ENCODE results near the gene ACOT11. TPM values are rescaled to one million over a fixed set of nuclear protein-coding genes. Genes with fewer than 3 reads are reported as not detected.

ACOT11 gene
- total RNA-seq, 2 experiments from 2014 or later, result 1.0 to 1.2 TPM

DNA sequence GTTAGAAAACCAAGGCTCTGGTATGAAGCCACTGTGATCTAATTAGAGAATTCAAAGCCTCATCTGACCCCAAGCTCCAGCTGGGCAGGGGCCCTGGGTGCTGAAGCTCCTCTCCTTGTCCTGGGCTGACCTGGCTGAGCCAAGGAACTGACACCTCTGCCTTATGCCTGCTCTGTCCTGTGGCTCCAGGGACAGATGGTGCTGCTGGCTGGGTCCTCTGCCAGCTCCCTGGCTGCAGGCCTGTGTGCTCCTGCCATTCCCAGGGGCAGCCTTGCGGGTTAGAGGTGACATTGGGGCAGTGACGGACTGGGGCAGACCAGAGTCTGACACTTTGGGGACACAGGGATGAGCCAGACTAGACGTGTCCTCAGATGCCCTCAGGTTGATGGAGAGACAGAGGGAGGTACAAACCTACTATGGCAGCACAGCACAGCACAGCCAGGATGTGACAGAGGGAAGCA is 11.8 kb downstream of the ACOT11 start:
- no peak for ATAC-seq (ENCODE audit: low read depth)
- Mint-ChIP-seq H3K4me1 (peaks cover 5% of the 10 kb centered on the region), H3K27me3 (peaks cover 8% of the 10 kb centered on the region), H3K9me3 (peaks cover 3% of the 10 kb centered on the region), H3K4me3 (no peak overlapping the region), H3K36me3 (no peaks in the 10 kb centered on the region), H3K27ac (no peak overlapping the region)
- POLR2A ChIA-PET, result no interaction called here
- peak; percentile 8 for DNase-seq

DNA sequence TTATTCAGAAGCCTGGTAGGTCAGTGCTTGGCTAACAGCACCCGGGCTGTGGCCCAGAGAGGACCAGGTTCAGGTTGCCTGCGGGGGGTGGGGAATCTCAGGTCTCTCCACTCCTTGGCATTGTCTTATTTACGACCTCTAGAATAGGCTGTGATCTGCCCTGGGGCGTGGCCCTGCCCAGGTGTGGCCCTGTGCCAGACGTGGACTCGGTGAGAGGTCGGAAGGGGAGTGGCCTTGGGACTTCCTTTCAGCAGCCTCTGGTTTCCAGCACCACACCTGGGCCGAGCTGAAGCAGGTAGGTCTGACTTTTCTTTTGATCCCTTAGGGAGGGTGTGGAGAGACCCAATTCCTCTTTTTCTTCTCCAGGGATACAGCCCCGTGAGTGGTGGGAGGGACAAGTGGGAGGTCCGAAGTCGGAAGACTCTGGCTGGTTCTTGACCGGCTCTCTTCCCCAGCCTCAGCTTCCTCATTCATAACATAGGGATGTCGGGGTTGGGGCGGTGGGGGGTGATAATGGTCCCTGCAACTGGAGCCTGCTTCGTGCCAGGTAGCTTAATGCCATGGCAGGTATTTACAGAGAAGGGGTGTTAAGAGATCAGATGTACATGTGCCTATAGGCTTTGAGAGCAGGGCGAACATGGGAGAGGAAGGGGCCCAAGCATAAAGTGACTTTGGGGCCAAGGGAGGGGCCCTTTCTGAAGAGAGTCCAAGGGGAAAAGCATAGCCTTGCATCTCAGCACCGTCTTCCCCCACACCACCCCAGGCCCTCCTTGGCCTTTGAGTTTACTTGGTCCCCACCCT is 16.5 kb downstream of the ACOT11 start:
- POLR2A ChIA-PET, result no interaction called here

DNA sequence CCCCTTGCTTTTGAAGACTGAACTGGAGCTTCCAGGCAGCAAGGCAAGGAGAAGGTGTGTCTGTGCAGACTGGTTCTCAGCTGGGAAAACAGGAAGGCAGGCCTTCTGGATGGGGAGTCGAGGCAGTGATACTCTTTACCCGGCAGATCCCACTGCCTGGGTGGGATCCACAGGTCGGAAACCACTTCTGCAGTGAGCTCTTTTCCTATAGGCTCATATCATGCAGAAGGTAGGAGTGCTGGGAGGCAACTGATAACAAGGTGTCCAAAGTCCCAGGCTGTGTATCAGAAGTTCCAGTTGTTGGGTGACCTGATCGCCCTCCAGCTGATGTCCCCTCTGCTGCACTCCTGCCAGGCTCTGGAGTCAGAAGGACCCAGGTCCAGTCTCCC is 17.1 kb downstream of the ACOT11 start:
- H3K9me3 Mint-ChIP-seq, result no peaks in the 10 kb centered on the region
- no peaks in the 10 kb centered on the region for H3K36me3 Mint-ChIP-seq
- H3K27ac Mint-ChIP-seq, result no peak overlapping the region
- peaks cover 2% of the 10 kb centered on the region for H3K4me1 Mint-ChIP-seq
- no peak for ATAC-seq (ENCODE audit: low read depth)
- POLR2A ChIA-PET, result no interaction called here
- H3K4me3 Mint-ChIP-seq, result no peak overlapping the region
- no peaks in the 10 kb centered on the region for H3K27me3 Mint-ChIP-seq
- no peak for DNase-seq

More for the DNA sequence above, 16.5 kb downstream of the ACOT11 start:
- Mint-ChIP-seq H3K9me3 (no peaks in the 10 kb centered on the region), H3K4me1 (peaks cover 2% of the 10 kb centered on the region), H3K27me3 (no peaks in the 10 kb centered on the region), H3K36me3 (no peaks in the 10 kb centered on the region), H3K4me3 (no peak overlapping the region), H3K27ac (no peak overlapping the region)
- peak; percentile 14 for DNase-seq
- no peak for ATAC-seq (ENCODE audit: low read depth)

DNA sequence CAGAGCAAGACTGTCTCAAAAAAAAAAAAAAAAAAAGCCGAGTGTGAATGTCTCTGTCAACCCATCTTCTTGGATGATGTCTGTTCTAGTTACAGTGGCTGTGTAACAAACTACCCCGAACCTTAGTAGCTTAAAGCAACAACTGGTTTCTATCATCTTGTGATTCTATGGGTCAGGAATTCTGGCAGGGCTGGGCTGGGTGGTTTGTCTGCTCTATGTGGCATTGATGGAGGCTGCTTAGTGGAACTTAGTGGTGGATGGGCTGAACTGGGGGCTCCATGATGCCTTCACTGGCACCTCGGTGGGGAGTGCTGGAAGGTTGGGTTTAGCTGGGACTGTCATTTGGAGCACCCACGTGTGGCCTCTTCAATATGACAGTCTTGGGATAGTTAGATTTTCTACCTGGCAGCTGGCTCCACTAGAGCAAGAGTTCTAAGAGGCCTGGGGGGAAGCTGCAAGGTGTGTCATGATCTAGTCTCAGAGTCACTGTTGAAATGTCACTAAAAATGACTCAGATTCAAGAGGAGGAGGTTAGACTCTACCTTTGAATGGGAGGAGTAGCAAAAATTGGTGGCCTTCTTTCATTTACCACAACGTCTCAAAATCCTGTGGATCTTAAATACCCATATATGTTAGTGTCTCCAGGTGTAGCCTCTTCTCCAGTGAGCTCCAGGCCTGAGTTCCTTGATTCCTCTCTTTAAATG is 18.6 kb downstream of the ACOT11 start:
- ATAC-seq (ENCODE audit: low read depth), result no peak

DNA sequence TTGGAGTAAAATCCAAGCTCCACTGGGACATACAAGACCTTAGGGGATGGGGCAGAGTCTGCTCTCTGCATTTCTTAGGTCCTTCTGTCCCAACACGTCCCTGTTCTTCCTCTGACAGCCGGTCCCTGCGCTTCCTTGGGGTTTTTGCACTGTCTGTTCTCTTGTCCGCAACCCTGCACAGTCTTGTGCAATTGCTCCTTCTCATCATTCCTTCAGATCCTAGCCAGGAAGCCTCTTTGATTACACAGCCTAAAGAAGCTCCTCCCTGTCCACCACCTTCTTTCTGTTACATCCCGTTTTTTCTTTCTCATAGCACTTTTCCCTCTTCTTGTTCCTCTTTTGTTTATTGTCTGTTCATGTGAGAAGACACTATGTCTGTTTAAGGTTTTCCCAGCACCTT is 19.9 kb downstream of the ACOT11 start:
- Mint-ChIP-seq H3K27me3 (no peaks in the 10 kb centered on the region), H3K4me3 (no peak overlapping the region), H3K9me3 (no peaks in the 10 kb centered on the region), H3K36me3 (no peaks in the 10 kb centered on the region), H3K4me1 (peaks cover 10% of the 10 kb centered on the region), H3K27ac (no peak overlapping the region)
- POLR2A ChIA-PET, result interaction anchor here (0.7 kb wide), 1 partner anchor 9 kb away, joined by 4 read pairs; no protein-coding TSS in a partner anchor
- ATAC-seq (ENCODE audit: low read depth) (no peak), DNase-seq (no peak)

More for the DNA sequence above, 18.6 kb downstream of the ACOT11 start:
- H3K4me1 Mint-ChIP-seq, result peaks cover 6% of the 10 kb centered on the region
- no peak for DNase-seq
- H3K27me3 Mint-ChIP-seq, result no peaks in the 10 kb centered on the region
- no peaks in the 10 kb centered on the region for H3K9me3 Mint-ChIP-seq
- no peak overlapping the region for H3K4me3 Mint-ChIP-seq
- H3K27ac Mint-ChIP-seq, result no peak overlapping the region
- no peaks in the 10 kb centered on the region for H3K36me3 Mint-ChIP-seq
- POLR2A ChIA-PET, result no interaction called here

DNA sequence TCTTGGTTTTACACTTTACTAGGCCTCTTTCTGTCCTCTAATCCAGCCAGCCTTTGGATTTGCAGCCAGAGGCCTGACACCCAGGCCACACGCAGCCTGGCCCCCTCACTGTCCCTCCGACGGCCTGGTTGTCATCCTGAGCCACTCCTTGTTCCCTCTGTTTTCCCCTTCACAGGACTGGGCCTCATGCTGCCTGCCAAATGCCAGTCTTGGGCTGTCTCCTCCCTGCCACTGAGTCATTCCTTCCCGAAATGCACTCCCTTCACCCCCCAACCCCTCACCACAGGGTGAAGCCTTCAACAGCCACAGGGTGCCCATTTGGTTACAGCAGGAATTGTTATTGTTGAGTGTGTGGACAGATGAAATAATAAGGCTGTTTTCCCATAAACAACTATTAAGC is 21.3 kb downstream of the ACOT11 start:
- H3K9me3 Mint-ChIP-seq, result no peaks in the 10 kb centered on the region
- no peak overlapping the region for H3K4me3 Mint-ChIP-seq
- no peaks in the 10 kb centered on the region for H3K27me3 Mint-ChIP-seq
- ATAC-seq (ENCODE audit: low read depth), result no peak
- H3K27ac Mint-ChIP-seq, result no peak overlapping the region
- no peak for DNase-seq
- peaks cover 9% of the 10 kb centered on the region for H3K4me1 Mint-ChIP-seq
- POLR2A ChIA-PET, result no interaction called here
- H3K36me3 Mint-ChIP-seq, result no peaks in the 10 kb centered on the region

DNA sequence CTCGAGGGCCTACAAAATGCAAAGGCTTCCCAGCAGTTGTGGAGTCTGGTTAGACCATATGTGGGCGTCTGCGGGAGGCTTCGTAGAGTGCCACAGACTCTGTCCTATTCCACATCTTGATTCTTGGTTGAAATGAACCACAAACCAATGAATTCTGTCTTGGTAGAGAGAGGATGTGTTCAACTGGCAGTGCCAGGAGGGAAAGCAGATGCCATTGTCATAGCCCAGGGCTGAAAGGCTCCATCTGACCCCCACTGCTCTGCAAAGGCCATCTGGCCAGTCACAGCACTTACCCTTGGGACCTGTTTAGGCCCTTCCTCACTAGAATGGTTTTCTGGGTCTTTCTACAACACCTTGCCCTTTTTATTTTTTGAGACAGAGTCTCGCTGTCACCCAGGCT is 22.1 kb downstream of the ACOT11 start:
- no peak for DNase-seq
- no peak for ATAC-seq (ENCODE audit: low read depth)
- no peak overlapping the region for H3K27ac Mint-ChIP-seq
- no peak overlapping the region for H3K4me3 Mint-ChIP-seq
- no peaks in the 10 kb centered on the region for H3K27me3 Mint-ChIP-seq
- H3K9me3 Mint-ChIP-seq, result no peaks in the 10 kb centered on the region
- H3K4me1 Mint-ChIP-seq, result peaks cover 8% of the 10 kb centered on the region
- POLR2A ChIA-PET, result no interaction called here
- H3K36me3 Mint-ChIP-seq, result no peaks in the 10 kb centered on the region

DNA sequence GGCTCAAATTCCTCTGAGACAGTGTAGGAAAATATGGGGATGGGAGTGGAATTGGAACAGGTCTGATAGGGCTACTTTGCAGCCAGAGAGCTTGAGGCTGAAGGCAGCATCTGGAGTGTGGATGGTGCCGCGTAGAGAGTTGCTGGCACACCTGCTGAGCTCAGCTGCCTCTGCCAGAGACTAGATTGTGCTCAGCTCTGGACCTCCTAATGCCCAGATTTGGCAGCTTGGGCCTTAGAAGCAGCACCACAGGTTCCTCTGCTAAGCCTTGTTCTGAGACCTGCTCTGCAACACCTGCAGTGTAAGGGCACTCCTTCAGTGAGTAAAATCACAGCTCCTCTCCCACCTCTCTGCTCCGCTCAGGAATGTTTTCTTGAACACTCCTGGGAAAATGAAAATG is 23.3 kb downstream of the ACOT11 start:
- H3K4me3 Mint-ChIP-seq, result no peak overlapping the region
- peaks cover 10% of the 10 kb centered on the region for H3K4me1 Mint-ChIP-seq
- POLR2A ChIA-PET, result no interaction called here
- no peaks in the 10 kb centered on the region for H3K36me3 Mint-ChIP-seq
- ATAC-seq (ENCODE audit: low read depth), result no peak
- H3K27ac Mint-ChIP-seq, result peak overlapping the region; percentile 22
- H3K9me3 Mint-ChIP-seq, result no peaks in the 10 kb centered on the region
- no peaks in the 10 kb centered on the region for H3K27me3 Mint-ChIP-seq
- DNase-seq, result no peak

DNA sequence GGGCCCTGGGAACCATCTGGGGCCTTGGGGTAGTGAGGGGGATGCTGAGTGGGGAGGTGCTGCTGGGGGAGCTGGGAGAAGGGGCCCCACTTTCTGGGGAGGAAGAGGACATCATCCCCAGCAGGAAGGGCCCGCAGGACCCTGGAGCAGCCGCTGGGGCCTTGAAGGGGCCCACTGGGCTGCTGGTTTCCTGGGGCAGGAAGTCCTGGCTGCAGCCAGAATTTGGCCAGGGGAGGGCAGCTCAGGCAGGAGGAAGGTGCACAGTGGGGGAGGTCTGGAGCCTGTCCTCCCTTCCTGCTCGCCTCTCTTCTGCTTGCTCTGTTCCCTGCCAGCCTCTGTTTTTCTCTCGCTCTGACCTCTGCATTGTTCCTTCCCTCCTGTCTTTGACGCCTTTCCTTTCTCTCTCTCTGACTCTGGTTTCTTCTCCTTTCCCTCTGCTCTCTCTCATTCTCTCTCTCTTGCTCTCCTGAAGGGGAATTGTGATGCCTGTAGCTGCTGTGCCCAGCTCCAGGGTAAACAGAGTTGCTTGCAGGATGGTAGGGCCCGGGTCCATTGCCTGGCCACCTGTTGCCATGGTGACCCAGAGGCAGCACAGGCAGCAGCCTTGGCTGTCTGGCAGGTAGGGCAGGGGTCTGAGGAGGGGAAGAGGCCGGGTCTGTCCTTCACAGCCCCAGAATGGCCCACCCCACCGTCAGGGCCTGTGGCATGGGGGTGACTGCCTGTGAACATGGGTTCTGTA is 23.9 kb downstream of the ACOT11 start:
- no peaks in the 10 kb centered on the region for H3K27me3 Mint-ChIP-seq
- no peaks in the 10 kb centered on the region for H3K36me3 Mint-ChIP-seq
- POLR2A ChIA-PET, result no interaction called here
- DNase-seq (no peak), ATAC-seq (ENCODE audit: low read depth) (no peak)
- H3K4me1 Mint-ChIP-seq, result peaks cover 10% of the 10 kb centered on the region
- no peak overlapping the region for H3K27ac Mint-ChIP-seq
- H3K4me3 Mint-ChIP-seq, result no peak overlapping the region
- no peaks in the 10 kb centered on the region for H3K9me3 Mint-ChIP-seq

DNA sequence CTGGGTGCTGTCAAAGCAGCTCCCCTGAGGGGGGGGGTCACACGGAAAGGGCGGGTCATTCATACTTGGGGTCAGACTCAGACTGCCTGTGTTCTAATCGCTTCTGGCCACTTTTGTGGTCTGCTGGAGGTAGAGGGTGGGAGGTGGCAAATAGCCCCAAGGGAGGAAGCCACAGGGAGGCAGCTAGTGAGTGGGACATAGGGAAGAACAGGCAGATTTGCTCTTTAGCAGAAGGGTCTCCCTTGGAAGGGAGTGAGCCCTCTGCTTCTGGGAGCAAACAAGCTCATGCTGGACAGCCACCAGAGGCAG is 24.5 kb downstream of the ACOT11 start:
- no peak overlapping the region for H3K4me3 Mint-ChIP-seq
- H3K9me3 Mint-ChIP-seq, result no peaks in the 10 kb centered on the region
- peaks cover 10% of the 10 kb centered on the region for H3K4me1 Mint-ChIP-seq
- no peak for ATAC-seq (ENCODE audit: low read depth)
- no peaks in the 10 kb centered on the region for H3K27me3 Mint-ChIP-seq
- no peaks in the 10 kb centered on the region for H3K36me3 Mint-ChIP-seq
- DNase-seq, result no peak
- H3K27ac Mint-ChIP-seq, result no peak overlapping the region
- POLR2A ChIA-PET, result no interaction called here

DNA sequence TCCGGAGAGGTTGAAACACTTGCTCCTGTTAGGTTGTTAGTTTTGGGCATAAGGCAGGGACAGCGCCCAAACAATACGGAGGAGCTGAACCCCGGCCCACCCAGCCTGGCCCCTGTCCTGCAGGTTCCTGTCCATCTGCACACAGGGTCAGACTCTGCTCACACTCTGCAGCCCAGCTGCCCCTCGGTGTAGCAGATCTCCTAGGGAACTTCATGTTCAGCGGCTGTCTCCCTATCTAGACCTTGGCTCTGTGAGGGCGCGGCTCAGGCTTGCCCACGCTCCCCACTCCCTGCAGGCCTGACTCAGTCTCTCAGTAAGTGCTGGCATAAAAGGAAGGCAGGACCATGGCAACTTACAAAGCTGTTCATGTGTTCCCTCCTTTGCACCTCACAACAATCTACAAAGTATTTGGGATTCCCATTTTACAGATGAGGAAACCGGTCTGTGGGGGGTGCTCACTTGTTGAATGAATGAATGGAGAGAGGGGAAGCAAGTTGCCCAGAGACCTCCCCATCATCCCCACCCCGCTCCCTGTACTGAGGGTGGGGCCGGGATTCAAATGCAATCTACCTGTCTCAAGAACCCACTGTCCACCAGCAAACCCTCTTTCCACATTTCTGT is 26.2 kb downstream of the ACOT11 start:
- H3K4me1 Mint-ChIP-seq, result peaks cover 10% of the 10 kb centered on the region
- H3K27ac Mint-ChIP-seq, result no peak overlapping the region
- no peaks in the 10 kb centered on the region for H3K36me3 Mint-ChIP-seq
- no peaks in the 10 kb centered on the region for H3K9me3 Mint-ChIP-seq
- DNase-seq (no peak), ATAC-seq (ENCODE audit: low read depth) (no peak)
- H3K27me3 Mint-ChIP-seq, result no peaks in the 10 kb centered on the region
- H3K4me3 Mint-ChIP-seq, result no peak overlapping the region
- POLR2A ChIA-PET, result no interaction called here

DNA sequence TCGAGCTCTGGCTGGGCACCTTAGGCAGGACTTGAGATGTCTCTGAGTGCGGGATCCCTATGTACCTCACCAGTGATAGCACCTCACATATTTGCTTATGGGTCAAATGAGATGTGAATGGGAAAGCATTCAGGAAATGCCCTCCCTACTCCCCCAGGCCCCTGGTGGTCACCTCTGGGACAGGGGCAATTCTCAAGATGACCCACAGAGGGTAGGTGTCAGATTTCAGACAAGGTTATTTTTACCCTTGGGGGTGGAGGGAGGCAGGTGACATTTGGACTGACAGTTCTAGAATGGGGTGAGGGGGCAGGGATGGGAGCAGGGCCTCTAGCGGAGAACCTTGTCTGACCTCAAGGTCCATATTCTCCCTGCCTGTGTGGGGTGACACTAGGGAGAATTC is 27.1 kb downstream of the ACOT11 start:
- Mint-ChIP-seq H3K9me3 (no peaks in the 10 kb centered on the region), H3K36me3 (no peaks in the 10 kb centered on the region), H3K27ac (no peak overlapping the region), H3K27me3 (no peaks in the 10 kb centered on the region), H3K4me1 (peaks cover 10% of the 10 kb centered on the region), H3K4me3 (no peak overlapping the region)
- ATAC-seq (ENCODE audit: low read depth) (no peak), DNase-seq (no peak)
- POLR2A ChIA-PET, result no interaction called here

DNA sequence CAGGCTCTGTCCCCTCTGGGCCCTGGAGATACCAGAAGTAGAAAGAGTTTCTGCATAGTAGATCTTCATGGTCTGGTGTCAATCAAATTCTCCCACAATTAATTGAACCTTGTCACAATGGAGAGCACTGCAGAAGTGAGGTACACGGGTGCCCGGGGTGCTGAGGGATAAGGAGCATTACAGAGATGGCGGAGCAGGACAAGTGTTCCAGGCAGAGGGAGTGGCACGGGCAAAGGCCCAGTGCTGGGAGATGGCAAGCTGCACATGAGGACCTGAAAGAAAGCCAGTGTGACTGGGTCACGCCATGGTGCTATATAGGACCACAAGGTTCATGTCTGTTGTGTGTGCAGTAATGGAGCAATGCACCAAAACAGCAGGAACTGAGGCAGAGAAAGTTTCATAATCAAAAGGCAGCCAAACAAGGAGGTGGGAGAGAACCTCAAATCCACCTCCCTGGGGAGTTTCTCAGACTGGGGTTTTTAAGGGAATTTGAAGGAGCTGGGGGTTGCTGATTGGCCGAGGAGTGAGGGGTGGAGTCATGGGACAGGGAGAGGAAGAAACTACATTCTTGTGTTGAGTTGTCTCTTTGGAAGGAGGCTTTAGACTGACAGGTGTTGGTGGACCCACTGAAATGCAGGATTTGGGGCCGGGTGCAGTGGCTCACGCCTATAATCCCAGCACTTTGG is 27.7 kb downstream of the ACOT11 start:
- Mint-ChIP-seq H3K36me3 (no peaks in the 10 kb centered on the region), H3K4me3 (no peak overlapping the region), H3K27me3 (no peaks in the 10 kb centered on the region), H3K4me1 (peaks cover 10% of the 10 kb centered on the region), H3K27ac (no peak overlapping the region), H3K9me3 (no peaks in the 10 kb centered on the region)
- ATAC-seq (ENCODE audit: low read depth) (no peak), DNase-seq (no peak)
- POLR2A ChIA-PET, result no interaction called here
